GM12872 (cell line): ENCODE measurements around the gene LRRC38.

Experiments used
- TF ChIP-seq, protein P1 (sequence below): IDR thresholded peaks from 3 replicates; pipeline ENCODE4 v1.5.1; 2011; ENCODE audit warnings: low read depth, mild to moderate bottlenecking, low read length, moderate library complexity; ENCODE audit not compliant: insufficient read depth

The LRRC38 gene

DNA sequence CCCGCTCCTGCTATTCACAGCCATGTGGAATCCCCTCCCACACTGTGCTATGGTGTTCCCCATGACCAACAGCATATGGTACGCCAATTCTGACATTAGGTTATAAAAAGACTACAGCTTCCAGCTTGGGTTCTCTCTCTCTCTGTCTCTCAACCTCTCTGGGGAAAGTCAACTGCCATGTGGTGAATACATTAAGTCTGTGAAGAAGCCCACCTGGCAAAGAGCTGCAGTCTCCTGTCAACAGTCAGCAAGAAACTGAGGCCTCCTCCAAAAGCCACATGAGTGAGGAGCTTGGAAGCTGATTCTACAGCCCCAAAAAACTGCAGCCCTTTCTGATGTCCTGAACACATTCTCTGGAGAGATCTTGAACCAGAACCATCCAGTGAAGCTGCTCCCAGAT lies 25.0 kb upstream of the LRRC38 start:
- TF ChIP-seq, protein P1, sequence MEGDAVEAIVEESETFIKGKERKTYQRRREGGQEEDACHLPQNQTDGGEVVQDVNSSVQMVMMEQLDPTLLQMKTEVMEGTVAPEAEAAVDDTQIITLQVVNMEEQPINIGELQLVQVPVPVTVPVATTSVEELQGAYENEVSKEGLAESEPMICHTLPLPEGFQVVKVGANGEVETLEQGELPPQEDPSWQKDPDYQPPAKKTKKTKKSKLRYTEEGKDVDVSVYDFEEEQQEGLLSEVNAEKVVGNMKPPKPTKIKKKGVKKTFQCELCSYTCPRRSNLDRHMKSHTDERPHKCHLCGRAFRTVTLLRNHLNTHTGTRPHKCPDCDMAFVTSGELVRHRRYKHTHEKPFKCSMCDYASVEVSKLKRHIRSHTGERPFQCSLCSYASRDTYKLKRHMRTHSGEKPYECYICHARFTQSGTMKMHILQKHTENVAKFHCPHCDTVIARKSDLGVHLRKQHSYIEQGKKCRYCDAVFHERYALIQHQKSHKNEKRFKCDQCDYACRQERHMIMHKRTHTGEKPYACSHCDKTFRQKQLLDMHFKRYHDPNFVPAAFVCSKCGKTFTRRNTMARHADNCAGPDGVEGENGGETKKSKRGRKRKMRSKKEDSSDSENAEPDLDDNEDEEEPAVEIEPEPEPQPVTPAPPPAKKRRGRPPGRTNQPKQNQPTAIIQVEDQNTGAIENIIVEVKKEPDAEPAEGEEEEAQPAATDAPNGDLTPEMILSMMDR: no peak

DNA sequence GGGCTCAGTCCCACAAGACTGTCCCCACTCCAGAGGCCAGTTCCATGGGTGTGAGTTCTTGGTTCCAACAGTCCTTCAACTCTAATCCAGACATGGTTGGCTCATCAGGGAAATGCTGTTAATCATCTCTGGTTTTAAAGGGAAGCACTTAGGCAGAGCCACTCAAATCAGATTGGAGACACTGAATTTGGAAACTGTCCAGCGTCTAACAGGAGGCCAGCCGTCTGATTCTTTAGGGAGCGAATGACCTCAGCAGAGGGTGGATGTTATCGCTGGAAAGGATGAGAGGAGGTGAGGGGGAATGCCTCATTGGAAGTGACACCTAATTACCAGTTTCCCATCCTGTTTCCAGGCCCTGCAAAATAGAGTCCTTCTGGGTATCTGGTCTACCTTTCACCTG lies 22.8 kb upstream of the LRRC38 start:
- TF ChIP-seq, protein P1: no peak

DNA sequence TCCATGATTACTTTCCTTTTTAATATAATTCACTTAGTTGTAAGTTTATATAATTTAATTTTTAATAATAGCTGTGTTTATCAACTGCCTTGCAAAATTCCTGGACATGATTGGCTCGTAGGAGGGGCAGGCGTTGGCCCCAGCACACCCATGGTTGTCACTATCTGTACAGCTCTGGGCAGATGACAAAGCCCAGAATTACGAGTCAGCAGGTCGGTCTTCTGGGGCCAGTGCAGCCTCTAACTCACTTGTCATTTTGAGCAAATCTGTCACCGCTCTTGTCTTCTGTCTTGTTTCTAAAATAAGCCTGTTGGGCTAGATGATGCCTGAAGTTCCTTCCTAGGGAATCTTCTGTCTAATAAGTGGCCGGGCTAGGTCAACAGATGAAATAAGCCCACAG lies 21.4 kb upstream of the LRRC38 start:
- TF ChIP-seq, protein P1: no peak

DNA sequence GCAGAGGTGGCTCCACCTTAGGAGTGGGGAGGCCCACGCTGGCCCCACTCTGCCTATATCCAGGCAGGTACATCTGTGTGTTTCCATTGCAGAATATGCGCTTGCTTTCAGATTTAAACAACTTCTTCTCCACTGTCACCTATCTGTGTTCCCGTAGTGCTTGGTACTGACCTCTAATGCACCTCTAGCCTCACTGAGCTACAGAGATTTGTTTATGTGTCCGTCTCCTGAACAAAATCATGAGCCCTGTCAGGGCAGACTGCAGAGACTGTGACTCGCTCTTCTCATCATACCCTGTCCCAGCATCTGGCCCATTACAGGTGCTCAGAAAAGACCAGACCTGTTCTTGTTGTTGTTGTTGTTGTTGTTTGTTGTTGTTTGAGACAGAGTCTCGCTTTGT lies 14.5 kb upstream of the LRRC38 start:
- TF ChIP-seq, protein P1: no peak

DNA sequence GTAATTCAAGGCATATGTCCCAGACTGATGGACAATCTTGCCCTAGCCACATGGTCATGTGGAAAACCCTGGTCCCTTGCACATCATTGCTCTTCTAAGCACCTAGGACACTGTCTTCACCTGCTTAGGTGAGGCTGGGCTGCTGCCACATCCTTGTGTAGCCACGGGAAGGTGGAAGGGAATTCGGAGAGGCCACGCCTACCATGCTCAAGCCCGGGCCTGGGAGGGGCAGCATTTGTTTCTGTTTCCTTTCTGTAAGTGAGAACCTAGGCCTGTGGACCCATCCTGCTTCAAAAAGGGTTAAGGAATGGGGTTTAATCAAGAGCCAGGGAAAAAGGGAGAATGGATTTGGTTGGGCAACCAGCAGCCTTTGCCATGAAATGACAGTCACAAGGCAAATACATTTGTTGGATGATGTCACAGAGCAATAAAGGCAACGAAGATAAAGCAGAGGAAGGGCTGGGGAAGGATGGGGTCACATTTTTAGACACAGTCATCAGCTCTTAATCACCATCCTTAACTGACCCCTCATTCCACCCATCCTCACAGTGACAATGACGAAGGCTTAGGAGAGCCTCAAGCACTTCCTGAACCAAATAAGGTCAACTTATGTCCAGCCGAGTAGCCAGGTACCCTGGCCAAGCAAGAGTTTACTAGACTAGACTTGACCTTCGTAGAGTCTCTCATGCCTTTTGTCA lies 10.1 kb upstream of the LRRC38 start:
- TF ChIP-seq, protein P1: no peak

DNA sequence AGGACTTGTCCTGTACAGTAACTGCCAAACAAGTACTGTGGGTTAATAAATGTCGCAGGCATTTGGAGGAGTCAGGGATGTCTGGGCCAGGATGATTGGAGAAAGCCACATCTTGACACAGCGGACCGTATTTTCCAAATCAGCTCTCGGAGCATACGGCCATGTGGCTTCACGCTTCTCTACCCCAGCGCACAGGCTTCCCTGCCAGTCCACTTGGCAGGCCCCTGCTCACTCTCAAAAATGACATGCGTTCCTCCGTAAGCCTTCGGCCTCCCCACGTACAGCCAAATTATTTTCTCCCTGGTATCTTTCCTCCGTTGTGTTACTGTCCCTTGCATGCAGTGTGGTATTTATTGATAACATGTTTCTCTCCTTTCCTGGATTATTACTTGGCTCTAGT lies 7.2 kb upstream of the LRRC38 start:
- TF ChIP-seq, protein P1: no peak

DNA sequence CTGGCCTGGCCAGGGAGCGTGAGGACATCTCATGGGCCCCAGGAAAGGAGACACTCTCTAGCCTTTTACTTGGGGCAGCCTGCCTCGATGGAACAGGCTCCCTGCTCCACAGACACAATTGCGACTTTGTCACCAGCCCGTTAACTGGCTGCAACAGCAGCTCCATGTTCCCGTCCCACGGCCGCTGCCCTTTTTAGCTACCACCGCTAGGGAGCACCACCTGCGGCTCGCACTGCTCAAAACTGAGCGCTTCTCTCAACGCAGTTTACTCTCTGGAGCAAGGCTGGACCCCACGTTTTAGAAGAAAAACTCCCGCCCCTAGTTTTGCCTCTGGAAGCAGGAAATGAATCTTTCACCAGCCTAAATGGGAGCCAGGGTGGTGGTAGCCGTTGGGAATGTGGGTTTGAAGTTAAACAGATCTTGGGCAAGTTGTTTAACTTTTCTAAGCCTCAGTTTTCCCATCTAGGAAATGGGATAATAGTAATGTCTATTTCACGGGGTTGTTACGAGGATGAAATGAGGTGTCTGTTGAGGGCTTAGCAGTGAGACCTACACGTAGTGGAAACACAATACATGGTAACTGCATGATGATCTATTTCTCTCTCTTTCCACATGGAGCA lies 3.5 kb upstream of the LRRC38 start:
- TF ChIP-seq, protein P1: peak; percentile 54
